RKO (cell line): ENCODE measurements around the gene OTUD3.
"Not testable (repeated sequence)": the region's sequence is repeated elsewhere in the genome, so short reads cannot be mapped to it uniquely, and the experiment has no call there.

Source experiments
- DNase-seq: peaks from one replicate; pipeline ENCODE4 v3.0.0-alpha.2; 2016; ENCODE audit warnings: low spot score

The OTUD3 gene

GRCh38 chr1:19920132-19920710, 38.0 kb downstream of the OTUD3 start:
- DNase-seq: no peak

GRCh38 chr1:19921310-19921709, 39.1 kb downstream of the OTUD3 start:
- no peak for DNase-seq

GRCh38 chr1:19922015-19922688, 40.0 kb downstream of the OTUD3 start:
- DNase-seq: no peak

DNA sequence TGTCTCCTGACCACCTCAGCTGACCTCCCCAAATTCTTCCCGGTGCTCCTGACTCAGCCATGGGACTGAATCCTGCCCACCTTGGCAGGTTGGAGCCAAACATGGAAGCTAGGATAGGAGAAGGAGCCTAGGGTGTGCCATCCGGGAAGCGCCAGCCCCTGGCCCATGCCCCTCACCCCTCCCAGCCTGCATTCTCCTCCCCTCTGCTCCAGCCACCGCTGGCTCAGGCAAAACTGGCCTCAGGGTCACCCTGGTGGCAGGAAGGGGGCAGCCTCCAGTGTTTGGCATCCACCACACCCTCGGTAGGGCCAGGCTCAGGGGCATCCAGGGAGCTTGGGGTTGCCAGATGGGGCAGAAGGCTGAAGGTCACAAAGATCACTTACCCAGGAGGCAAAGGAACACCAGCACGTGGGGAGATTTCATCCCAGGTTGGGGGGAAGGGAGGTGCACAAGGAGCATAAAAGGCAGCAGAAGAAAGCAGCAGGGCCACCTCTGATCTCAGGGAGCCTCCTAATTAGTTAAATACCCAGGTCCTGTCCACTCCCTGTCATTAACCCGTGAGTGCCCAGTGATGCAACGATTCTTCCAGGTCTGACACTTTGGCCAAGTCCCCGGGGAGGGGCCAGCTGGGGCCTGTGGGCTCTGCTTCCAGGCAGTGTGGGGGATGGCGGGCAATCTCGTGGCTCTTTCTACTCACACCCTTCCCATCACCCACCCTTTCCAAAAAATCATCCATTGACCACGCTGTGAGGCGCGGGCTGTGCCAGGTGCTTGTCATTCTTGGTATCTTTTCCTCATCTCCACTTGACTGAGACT, 41.1 kb downstream of the OTUD3 start, which contains the start of gene PLA2G2E:
Gene PLA2G2E (minus strand): TSS at position 481 of the 816 bp plus-strand sequence. CDS start 58 bp downstream, at position 423.
- no peak for DNase-seq

GRCh38 chr1:19923953-19924346, 41.8 kb downstream of the OTUD3 start:
- DNase-seq: no peak

GRCh38 chr1:19925342-19926070, 43.3 kb downstream of the OTUD3 start:
- no peak for DNase-seq

- DNase-seq: no peak
Measured at GRCh38 chr1:19926296-19927129, 44.3 kb downstream of the OTUD3 start.

DNA sequence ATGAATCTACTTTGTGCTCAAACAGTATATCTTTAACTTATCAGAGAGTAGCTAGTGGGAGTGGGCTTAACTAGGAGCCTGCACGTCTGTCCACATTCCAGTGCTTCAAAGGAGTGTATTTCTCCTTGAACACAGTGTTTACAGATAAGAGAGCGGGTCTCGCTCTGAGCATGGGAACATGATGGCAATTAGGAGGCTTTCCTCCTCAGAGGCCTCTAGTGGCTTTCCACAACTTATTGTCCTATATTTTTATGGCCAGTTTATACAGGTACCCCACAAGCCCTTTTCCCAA, 44.9 kb downstream of the OTUD3 start:
- DNase-seq: not testable (repeated sequence)

DNA sequence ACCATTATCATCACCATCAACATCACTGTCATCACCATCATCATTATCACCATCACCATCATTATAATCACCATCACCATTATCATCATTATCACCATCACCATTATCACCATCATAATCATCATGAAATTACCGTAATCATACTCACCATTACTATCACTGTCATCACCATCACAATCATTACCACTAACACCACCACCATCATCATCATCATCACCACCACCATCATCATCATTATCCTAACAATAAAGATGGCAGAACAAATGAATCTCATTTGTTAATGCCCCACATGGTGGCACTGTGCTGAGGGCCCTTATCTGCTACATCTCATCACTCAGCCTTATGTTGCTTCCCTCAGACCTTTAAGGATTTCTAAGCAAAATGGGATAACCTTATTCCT, 50.7 kb downstream of the OTUD3 start:
- DNase-seq: no peak

GRCh38 chr1:19934336-19934735, 52.1 kb downstream of the OTUD3 start:
- DNase-seq: no peak

DNA sequence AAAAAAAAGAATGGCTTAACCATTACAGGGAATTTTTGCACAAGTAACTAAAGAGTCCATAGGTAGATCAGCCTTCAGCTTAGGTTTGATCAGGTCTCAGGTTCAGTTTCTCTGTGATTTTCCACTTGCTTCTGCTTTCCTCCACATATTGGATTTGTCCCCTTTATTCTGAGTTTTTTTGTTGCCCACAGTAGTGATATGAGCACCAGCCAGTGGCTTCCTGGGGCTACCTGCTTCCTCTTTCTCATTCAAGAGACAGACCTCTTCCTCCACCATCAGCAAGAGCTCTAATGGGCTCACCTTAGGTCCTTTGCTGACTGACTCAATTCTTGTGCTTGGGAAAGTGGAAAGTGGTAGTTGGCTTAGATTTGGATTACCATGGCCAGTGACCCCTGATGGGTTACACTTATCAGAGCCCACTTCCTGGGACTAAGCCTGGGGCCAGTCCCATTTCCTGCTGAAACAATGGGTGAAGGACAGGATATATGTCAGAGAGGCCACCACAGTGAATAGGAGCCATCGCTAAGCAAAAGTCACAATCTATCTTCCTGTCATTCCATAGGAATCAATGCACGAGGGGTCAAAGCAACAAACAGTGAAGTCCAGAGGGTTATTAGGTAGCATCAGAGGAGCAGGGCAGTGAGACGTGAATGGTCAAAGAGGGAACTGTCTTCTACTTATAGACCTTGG, 54.0 kb downstream of the OTUD3 start:
- DNase-seq: no peak

GRCh38 chr1:19938472-19938871, 56.3 kb downstream of the OTUD3 start:
- no peak for DNase-seq

- no peak for DNase-seq
Measured at GRCh38 chr1:19940486-19941205, 58.5 kb downstream of the OTUD3 start.

DNA sequence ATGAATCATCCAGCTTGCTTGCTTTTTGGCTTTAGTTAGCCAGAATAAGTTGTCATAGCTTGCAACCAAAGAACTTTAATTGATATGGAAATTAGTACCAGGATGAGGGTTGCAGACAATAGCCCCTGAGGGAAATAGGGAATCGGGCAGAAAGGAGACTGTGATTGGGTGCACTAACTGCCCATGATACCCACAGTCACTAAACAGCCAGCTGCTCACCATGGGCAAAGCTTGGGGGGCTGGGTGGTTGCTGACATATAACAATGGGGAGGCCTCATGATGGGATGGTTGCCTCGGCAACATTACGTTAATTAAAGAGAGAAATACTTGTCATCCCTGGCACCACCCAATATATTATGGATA, 59.0 kb downstream of the OTUD3 start:
- no peak for DNase-seq

DNA sequence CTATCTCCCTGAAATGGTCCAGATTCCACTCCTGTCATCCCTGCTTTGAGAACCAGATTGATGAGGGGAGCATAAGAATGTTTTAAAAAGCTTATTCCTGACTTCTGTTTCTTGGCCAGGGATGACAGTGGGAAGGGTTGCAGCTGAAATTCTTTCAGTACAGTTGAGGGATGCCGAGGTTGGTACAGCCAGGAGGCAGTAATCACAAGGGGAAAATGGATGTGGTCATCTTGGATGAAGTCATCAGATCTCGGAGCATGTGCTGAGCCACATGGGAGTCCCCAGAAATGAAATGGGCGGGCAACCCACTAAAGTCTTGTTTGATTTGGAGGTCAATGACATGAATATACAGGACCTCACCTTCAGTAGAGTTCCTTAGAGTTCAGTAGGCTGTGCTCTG, 59.9 kb downstream of the OTUD3 start:
- DNase-seq: peak; percentile 22

GRCh38 chr1:19942657-19943056, 60.5 kb downstream of the OTUD3 start:
- DNase-seq: no peak

DNA sequence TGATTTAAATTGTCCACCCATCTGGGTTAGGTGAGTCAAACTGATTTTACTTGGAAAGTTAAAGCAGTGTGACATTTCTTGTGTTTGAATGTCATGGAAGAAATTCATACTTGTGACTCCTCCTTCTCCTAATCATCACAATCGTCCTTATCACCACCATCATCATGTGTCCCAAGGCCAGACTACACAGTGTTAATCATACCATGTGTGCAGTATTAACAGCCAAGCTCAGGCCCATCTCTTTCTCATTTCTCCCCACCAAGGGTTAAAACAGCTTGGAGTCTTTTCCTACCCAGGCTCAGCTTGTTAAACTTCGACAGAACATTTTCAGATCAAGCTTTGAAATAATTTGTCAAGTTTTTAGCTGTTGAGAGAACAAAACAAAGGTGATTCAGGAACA, 63.7 kb downstream of the OTUD3 start:
- no peak for DNase-seq

GRCh38 chr1:19946331-19946751, 64.1 kb downstream of the OTUD3 start:
- DNase-seq: no peak

GRCh38 chr1:19946971-19947370, 64.8 kb downstream of the OTUD3 start:
- DNase-seq: no peak

- DNase-seq: peak; percentile 77
Measured at GRCh38 chr1:19949016-19949415, 66.8 kb downstream of the OTUD3 start.
